ENCODE measurements around the gene SBK1.

The SBK1 gene

GRCh38 chr16:28317040-28317880, 24.9 kb downstream of the SBK1 start:
- no peak for DNase-seq (ENCODE audit: low read depth)
- peak; percentile 90 for TF ChIP-seq CTCF (IDR thresholded peaks at IDR 0.05; ENCODE audit: low read depth, low read length, missing control alignments)
- no peak overlapping the region for H3K4me3 ChIP-seq (ENCODE audit: low read depth, low read length)
- in situ Hi-C loops (cut with HindIII; ENCODE audit: low sequenced_read_pairs) = no loop called here

GRCh38 chr16:28318042-28318744, 25.9 kb downstream of the SBK1 start:
- in situ Hi-C loops (cut with HindIII; ENCODE audit: low sequenced_read_pairs) = no loop called here
- TF ChIP-seq CTCF (IDR thresholded peaks at IDR 0.05; ENCODE audit: low read depth, low read length, missing control alignments) = no peak
- H3K4me3 ChIP-seq (ENCODE audit: low read depth, low read length) = no peak overlapping the region
- DNase-seq (ENCODE audit: low read depth) = no peak

- DNase-seq (ENCODE audit: low read depth) = no peak
- TF ChIP-seq CTCF (IDR thresholded peaks at IDR 0.05; ENCODE audit: low read depth, low read length, missing control alignments) = no peak
- no peak overlapping the region for H3K4me3 ChIP-seq (ENCODE audit: low read depth, low read length)
- in situ Hi-C loops (cut with HindIII; ENCODE audit: low sequenced_read_pairs) = no loop called here
Measured at GRCh38 chr16:28319476-28320022, 27.2 kb downstream of the SBK1 start.

- no peak for TF ChIP-seq CTCF (IDR thresholded peaks at IDR 0.05; ENCODE audit: low read depth, low read length, missing control alignments)
- in situ Hi-C loops (cut with HindIII; ENCODE audit: low sequenced_read_pairs) = no loop called here
Measured at GRCh38 chr16:28320023-28320561, 27.8 kb downstream of the SBK1 start.

GRCh38 chr16:28320741-28321140, 28.4 kb downstream of the SBK1 start:
- H3K4me3 ChIP-seq (ENCODE audit: low read depth, low read length) = no peak overlapping the region
- no peak for DNase-seq (ENCODE audit: low read depth)
- in situ Hi-C loops (cut with HindIII; ENCODE audit: low sequenced_read_pairs) = no loop called here
- no peak for TF ChIP-seq CTCF (IDR thresholded peaks at IDR 0.05; ENCODE audit: low read depth, low read length, missing control alignments)

More at GRCh38 chr16:28320023-28320561, 27.8 kb downstream of the SBK1 start:
- no peak overlapping the region for H3K4me3 ChIP-seq (ENCODE audit: low read depth, low read length)
- DNase-seq (ENCODE audit: low read depth) = no peak

GRCh38 chr16:28321700-28322411, 29.5 kb downstream of the SBK1 start:
- no peak for DNase-seq (ENCODE audit: low read depth)
- in situ Hi-C loops (cut with HindIII; ENCODE audit: low sequenced_read_pairs) = no loop called here
- H3K4me3 ChIP-seq (ENCODE audit: low read depth, low read length) = no peak overlapping the region
- TF ChIP-seq CTCF (IDR thresholded peaks at IDR 0.05; ENCODE audit: low read depth, low read length, missing control alignments) = peak; percentile 91

Data from astrocyte of the cerebellum (primary cell).